IPS-20b (cell line): ENCODE data around the gene NOL4L.
"Not testable (repeated sequence)": the region's sequence is repeated elsewhere in the genome, so short reads cannot be mapped to it uniquely, and the experiment has no call there.

Experiments
- H3K27ac ChIP-seq: one replicate; pipeline ENCODE4 v1.5.1; 2013; ENCODE audit warnings: low read length
- H3K27me3 ChIP-seq: 2 replicates; pipeline ENCODE4 v1.6.1; 2013; ENCODE audit warnings: mild to moderate bottlenecking, low read length, inconsistent platforms; ENCODE audit not compliant: insufficient read depth
- H3K36me3 ChIP-seq: 2 replicates; pipeline ENCODE4 v1.6.1; 2013; ENCODE audit warnings: low read depth, mild to moderate bottlenecking, inconsistent platforms, low read length, moderate library complexity; ENCODE audit not compliant: insufficient read depth
- H3K4me1 ChIP-seq: 2 replicates; pipeline ENCODE4 v1.6.1; 2013; ENCODE audit warnings: mild to moderate bottlenecking, control low read depth, inconsistent platforms, low read length, moderate library complexity; ENCODE audit not compliant: insufficient read depth
- H3K4me3 ChIP-seq: 2 replicates; pipeline ENCODE4 v1.5.1; 2013; ENCODE audit warnings: mild to moderate bottlenecking, low read length, inconsistent platforms
- H3K9ac ChIP-seq: 2 replicates; pipeline ENCODE4 v1.6.1; 2013; ENCODE audit warnings: low read depth, mild to moderate bottlenecking, inconsistent platforms, low read length, moderate library complexity
- H3K9me3 ChIP-seq: 2 replicates; pipeline ENCODE4 v1.6.1; 2013; ENCODE audit warnings: mild to moderate bottlenecking, low read depth, low read length, inconsistent platforms; ENCODE audit not compliant: insufficient read depth

The NOL4L gene

DNA sequence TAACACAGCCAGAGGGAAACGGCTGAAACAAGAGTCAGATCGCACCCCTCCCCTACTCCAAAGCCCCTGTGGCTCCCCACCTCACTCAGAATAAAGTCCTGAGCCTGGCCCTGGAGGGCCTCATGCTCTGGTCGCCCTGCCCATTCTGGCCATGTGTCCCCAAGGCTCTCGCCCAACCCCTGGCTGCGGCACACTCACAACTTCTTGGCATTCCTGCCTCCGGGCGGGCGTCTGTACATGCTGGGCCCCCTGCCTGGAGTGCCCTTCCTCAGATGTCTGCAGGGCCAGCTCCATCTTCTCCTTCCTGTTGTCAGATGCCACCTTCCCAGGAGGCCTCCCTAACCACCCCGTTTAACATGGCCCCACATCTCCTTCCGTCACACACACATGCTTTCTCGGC is 17.1 kb upstream of the NOL4L start:
- Histone ChIP-seq H3K9ac (no peak overlapping the region), H3K27me3 (peaks cover 17% of the 10 kb centered on the region; the same call in 1 of the 2 replicates), H3K36me3 (no peaks in the 10 kb centered on the region), H3K27ac (no peak overlapping the region), H3K9me3 (no peaks in the 10 kb centered on the region), H3K4me3 (no peak overlapping the region), H3K4me1 (no peaks in the 10 kb centered on the region)

DNA sequence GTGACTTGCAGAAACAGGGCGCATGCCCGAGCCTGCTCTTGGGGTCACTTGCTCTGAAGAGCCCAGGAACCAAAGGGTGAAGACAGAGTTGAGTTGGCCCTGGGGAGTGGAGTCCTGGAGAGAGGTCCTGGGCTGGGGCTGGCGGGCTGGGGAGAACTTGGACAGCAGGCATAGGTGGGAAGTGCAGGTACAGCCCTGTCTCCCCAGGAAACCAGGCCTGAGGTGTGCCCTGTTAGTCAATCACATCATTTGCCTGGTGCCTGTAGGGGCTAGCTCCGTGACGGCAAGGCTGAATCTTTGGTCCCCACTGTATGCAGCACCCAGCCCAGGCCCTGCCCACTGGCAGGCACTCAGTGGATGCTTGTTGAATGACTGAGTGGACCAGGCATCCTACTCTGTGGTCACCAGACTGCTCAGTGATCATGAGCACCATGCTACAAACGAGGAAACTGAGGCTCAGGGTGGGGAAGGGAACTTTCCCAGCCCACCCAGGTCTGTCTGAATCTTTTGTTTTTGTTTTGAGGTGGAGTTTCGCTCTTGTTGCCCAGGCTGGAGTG is 15.6 kb upstream of the NOL4L start:
- Histone ChIP-seq H3K4me3 (no peak overlapping the region), H3K36me3 (no peaks in the 10 kb centered on the region), H3K27me3 (peaks cover 11% of the 10 kb centered on the region; the same call in 1 of the 2 replicates), H3K9me3 (no peaks in the 10 kb centered on the region), H3K9ac (no peak overlapping the region), H3K27ac (no peak overlapping the region), H3K4me1 (no peaks in the 10 kb centered on the region)

DNA sequence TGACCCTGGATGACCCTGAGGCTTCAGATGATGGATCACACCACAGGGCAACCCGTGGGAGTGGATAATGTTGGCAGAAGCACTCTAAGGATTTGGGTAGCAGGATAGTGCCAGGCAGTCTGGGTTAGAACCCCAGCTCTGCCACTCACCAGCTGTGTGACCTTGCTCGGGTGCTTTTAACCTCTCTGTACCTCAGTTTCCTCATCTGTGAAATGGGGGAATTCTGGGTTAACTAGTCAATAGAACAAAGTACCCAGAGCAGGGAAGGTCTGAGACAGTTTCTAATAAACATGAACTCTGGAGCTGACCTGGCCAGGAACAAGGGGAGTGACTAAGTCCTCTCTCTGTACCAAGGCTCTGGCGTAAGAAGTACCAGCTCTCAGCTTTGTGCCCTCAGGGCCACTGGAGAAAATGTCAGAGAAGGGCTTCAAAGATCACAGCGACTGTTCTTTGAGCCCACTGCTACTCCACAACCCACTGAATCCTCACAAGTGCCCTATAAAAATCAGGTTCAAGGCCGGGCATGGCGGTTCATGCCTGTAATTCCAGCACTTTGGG is 14.7 kb upstream of the NOL4L start:
- Histone ChIP-seq H3K27me3 (peaks cover 4% of the 10 kb centered on the region; the same call in 1 of the 2 replicates), H3K9ac (no peak overlapping the region), H3K4me1 (no peaks in the 10 kb centered on the region), H3K36me3 (no peaks in the 10 kb centered on the region), H3K9me3 (no peaks in the 10 kb centered on the region), H3K4me3 (no peak overlapping the region), H3K27ac (no peak overlapping the region)

DNA sequence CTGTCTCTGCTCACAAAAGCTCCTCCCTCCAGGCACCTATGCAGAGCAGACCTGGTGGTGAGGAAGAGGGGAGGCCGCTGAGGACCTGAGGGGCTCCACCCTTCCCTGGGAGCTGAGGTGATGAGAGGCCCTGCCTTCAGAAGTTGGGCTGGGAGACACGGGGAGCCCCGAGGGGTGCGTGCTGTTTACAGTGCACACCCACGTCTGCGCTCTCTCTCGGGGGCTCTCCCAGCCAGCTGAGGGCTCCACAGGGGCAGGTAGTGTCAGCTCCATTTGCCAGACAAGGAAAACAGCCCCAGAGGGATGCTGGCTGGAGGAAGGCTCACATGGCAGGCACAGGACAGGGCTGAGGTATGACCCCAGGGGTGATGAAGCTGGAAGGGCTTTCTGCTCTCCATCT is 13.5 kb upstream of the NOL4L start:
- no peaks in the 10 kb centered on the region for H3K4me1 ChIP-seq
- no peak overlapping the region for H3K9ac ChIP-seq
- H3K27ac ChIP-seq: no peak overlapping the region
- H3K4me3 ChIP-seq: no peak overlapping the region
- no peaks in the 10 kb centered on the region for H3K36me3 ChIP-seq
- H3K27me3 ChIP-seq: no peaks in the 10 kb centered on the region
- H3K9me3 ChIP-seq: no peaks in the 10 kb centered on the region

DNA sequence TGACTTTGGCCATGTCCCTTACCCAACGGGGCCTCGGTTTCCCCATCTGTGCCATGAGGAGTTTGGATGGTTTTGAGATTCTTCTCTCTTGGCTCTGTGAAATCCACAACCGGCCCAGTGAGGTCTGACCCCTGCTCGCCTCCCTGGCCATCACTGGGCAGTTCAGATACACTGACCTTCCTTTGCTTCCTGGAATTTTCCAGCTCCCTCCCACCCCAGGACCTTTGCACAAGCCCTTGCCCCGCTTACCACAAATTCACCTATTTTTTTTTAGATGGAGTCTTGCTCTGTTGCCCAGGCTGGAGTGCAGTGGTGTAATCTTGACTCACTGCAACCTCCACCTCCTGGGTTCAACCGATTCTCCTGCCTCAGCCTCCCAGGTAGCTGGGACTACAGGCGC is 12.6 kb upstream of the NOL4L start:
- Histone ChIP-seq H3K4me1 (no peaks in the 10 kb centered on the region), H3K27me3 (no peaks in the 10 kb centered on the region), H3K27ac (no peak overlapping the region)

DNA sequence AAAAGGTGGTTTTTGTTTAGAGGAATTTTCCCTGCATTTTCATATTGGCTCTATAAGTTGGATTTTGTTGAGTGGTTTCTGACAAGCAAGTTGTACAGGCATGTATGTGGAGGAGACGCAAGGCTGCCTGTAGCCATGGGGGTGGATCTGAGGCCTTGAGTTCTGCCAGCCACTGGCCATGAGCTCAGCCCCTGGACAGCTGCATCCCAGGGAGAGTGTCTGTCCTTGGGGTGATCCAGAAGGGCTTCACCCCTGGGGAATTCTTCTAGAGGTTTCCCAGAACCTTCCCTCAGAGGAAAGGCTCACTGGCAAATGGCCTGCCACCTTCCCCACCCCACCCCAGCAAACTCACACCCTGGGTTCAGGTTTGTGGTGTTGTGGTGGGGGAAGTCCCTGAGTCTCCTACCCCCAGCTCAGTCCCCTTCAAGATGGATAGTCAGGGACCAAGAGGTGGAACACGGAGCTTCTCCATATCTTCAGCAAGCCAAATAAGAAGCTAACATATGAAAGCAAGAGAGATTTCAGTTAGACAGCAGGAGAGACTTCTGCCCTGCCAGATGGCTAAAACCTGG is 11.6 kb upstream of the NOL4L start:
- no peak overlapping the region for H3K27ac ChIP-seq
- no peaks in the 10 kb centered on the region for H3K27me3 ChIP-seq
- H3K4me3 ChIP-seq: no peak overlapping the region
- H3K4me1 ChIP-seq: no peaks in the 10 kb centered on the region
- H3K36me3 ChIP-seq: no peaks in the 10 kb centered on the region
- H3K9ac ChIP-seq: no peak overlapping the region
- no peaks in the 10 kb centered on the region for H3K9me3 ChIP-seq

More for the DNA sequence above, 12.6 kb upstream of the NOL4L start:
- Histone ChIP-seq H3K4me3 (no peak overlapping the region), H3K9me3 (no peaks in the 10 kb centered on the region), H3K36me3 (no peaks in the 10 kb centered on the region), H3K9ac (no peak overlapping the region)

DNA sequence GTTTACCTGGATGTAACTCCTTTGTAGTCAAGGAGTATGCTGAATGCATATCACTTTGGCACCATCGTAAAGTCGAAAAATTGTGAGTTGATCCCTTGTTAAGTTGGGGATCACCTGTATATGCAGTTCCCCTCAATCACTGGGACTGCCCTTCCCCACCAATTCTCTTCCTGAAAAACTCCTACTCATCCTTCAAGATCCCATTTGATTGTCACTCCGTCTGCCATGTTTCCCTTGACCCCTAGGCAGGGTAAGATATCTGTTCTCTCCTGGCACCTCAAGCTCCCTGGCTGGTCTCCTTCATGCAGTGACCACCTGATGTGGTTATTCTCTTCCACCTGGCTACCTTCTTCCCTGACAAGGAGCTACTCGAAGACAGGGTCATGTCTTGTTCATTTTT is 10.0 kb upstream of the NOL4L start:
- Histone ChIP-seq H3K9ac (no peak overlapping the region), H3K36me3 (no peaks in the 10 kb centered on the region), H3K27ac (no peak overlapping the region), H3K9me3 (no peaks in the 10 kb centered on the region), H3K27me3 (no peaks in the 10 kb centered on the region), H3K4me1 (no peaks in the 10 kb centered on the region), H3K4me3 (no peak overlapping the region)

DNA sequence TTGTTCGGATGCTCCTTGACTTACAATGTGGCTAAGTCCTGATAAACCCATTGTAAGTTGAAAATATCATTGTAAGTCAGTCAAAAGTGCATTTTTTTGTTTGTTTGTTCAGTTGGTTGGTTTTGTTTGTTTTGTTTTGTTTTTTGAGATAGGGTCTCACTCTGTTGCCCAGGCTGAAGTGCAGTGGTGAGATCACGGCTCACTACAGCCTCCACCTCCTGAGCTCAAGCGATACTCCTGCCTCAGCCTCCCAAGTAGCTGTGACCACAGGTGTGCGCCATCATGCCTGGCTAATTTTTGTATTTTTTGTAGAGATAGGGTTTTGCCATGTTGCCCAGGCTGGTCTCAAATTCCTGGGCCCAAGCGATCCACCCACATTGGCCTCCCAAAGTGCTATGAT is 9.5 kb upstream of the NOL4L start:
- not testable (repeated sequence) for H3K36me3 ChIP-seq, H3K4me3 ChIP-seq, H3K9ac ChIP-seq, H3K27ac ChIP-seq, H3K27me3 ChIP-seq, H3K9me3 ChIP-seq, H3K4me1 ChIP-seq

DNA sequence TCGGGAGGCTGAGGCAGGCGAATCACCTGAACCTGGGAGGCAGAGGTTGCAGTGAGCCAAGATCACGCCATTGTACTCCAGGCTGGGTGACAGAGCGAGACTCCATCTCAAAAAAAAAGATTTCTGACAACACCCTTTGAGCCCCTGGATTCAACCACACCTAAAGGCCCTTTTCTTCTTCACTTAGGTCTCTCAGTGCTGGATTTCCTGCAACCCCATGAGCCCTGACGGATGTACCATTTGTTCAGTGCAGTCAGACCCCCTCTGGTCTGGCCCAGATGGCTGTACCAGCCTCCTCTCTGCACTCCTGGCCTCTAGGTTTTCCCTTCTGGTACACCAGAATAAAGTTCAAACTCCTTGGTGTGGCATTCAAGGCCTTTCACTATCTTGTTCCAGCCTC is 9.1 kb upstream of the NOL4L start:
- Histone ChIP-seq H3K36me3 (no peaks in the 10 kb centered on the region), H3K9ac (no peak overlapping the region), H3K4me3 (no peak overlapping the region), H3K27ac (no peak overlapping the region), H3K27me3 (no peaks in the 10 kb centered on the region), H3K9me3 (no peaks in the 10 kb centered on the region), H3K4me1 (no peaks in the 10 kb centered on the region)

DNA sequence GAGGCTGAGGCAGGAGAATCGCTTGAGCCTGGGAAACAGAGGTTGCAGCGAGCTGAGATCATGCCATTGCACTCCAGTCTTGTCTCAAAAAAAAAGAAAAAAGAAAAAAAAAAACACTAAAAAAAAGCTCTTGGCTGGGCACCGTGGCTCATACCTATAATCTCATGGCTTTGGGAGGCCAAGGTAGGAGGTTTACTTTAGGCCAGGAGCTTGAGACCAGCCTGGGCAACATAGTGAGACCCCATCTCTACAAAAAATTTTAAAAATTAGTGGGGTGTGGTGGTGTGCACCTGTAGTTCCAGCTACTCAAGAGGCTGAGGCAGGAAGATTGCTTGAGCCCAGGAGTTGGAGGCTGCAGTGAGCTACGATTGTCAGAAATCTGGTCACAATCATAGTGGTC is 7.5 kb upstream of the NOL4L start:
- H3K4me3 ChIP-seq, H3K9me3 ChIP-seq, H3K27ac ChIP-seq, H3K36me3 ChIP-seq, H3K27me3 ChIP-seq, H3K9ac ChIP-seq, H3K4me1 ChIP-seq: not testable (repeated sequence)

DNA sequence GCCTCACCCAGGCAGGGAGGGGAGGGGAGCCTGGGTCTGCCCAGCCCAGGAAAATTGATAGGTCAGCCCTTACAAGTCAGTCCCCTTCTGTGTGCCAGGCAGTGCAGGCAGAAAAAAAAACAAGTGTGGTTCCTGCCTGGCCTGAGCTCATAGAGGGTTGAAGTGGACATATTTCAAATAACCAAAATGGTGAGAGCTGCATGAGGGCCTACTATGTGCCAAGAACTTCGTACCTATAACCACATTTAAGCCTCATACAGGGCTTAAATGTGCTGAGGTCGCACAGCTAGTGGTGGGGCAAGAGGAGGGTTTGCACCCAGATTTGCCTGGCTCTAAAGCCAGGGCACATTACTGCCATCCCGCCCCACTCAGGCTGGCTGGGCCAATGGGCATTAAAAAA is 6.9 kb upstream of the NOL4L start:
- H3K9ac ChIP-seq: no peak overlapping the region
- no peak overlapping the region for H3K27ac ChIP-seq
- H3K4me3 ChIP-seq: no peak overlapping the region
- H3K9me3 ChIP-seq: no peaks in the 10 kb centered on the region
- no peaks in the 10 kb centered on the region for H3K4me1 ChIP-seq
- no peaks in the 10 kb centered on the region for H3K36me3 ChIP-seq
- peaks cover 15% of the 10 kb centered on the region for H3K27me3 ChIP-seq

DNA sequence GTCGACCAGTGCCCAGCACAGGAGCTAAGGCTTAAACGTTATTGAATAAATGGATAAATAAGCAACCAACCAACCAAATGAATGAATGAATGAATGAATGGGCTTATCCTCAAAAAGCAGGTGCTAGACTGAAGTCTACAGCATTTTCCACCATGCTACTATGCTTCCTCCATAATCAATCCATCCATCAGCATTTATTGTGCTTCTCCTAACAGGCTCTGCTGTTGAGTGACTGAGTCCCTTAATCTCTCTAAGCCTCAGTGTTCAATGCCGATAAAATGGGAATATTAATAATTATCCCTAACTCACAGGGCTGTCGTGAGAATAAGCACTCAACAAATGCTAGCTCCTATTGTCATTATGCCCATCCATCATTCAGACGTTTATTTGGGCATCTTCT is 4.6 kb upstream of the NOL4L start:
- no peaks in the 10 kb centered on the region for H3K9me3 ChIP-seq
- H3K27ac ChIP-seq: no peak overlapping the region

More for the DNA sequence above, 4.6 kb upstream of the NOL4L start:
- H3K9ac ChIP-seq: no peak overlapping the region
- H3K36me3 ChIP-seq: no peaks in the 10 kb centered on the region
- H3K4me3 ChIP-seq: no peak overlapping the region
- peaks cover 32% of the 10 kb centered on the region for H3K27me3 ChIP-seq
- H3K4me1 ChIP-seq: no peaks in the 10 kb centered on the region; the same call in 1 of the 2 replicates
